ENCODE results near the gene CCKAR.

CCKAR gene

GRCh38 chr4:26441102-26441501, 49.2 kb downstream of the CCKAR start:
- DNase-seq (ENCODE audit: low read depth in 1 of 2, low spot score in 1 of 2), result no peak
- TF ChIP-seq GABPA (IDR thresholded peaks at IDR 0.05; ENCODE audit: low read depth), result no peak
- no peak for TF ChIP-seq SPI1 (IDR thresholded peaks at IDR 0.05; ENCODE audit: borderline replicate concordance, low read depth)
- TF ChIP-seq CTCF (IDR thresholded peaks at IDR 0.05; ENCODE audit: insufficient read depth, low read length), result no peak
- TF ChIP-seq REST (IDR thresholded peaks at IDR 0.05; ENCODE audit: insufficient replicate concordance, low read depth), result no peak
- no peak for TF ChIP-seq POLR2AphosphoS5 (IDR thresholded peaks at IDR 0.05; ENCODE audit: low read depth)
- no peaks in the 10 kb centered on the region for H3K27me3 ChIP-seq (ENCODE audit: insufficient read depth, poor library complexity, severe bottlenecking)

GRCh38 chr4:26434030-26434639, 56.1 kb downstream of the CCKAR start:
- Histone ChIP-seq H3K27ac (replicated peaks) (no peak overlapping the region), H3K27me3 (ENCODE audit: insufficient read depth, poor library complexity, severe bottlenecking) (no peaks in the 10 kb centered on the region), H3K4me3 (replicated peaks; ENCODE audit: insufficient read depth, low read length) (no peak overlapping the region)
- TF ChIP-seq SPI1 (IDR thresholded peaks at IDR 0.05; ENCODE audit: borderline replicate concordance, low read depth) (no peak), GABPA (IDR thresholded peaks at IDR 0.05; ENCODE audit: low read depth) (no peak), CTCF (IDR thresholded peaks at IDR 0.05; ENCODE audit: insufficient read depth, low read length) (no peak), REST (IDR thresholded peaks at IDR 0.05; ENCODE audit: insufficient replicate concordance, low read depth) (no peak), POLR2AphosphoS5 (IDR thresholded peaks at IDR 0.05; ENCODE audit: low read depth) (no peak)
- no peak for DNase-seq (ENCODE audit: low read depth in 1 of 2, low spot score in 1 of 2)

More at GRCh38 chr4:26441102-26441501, 49.2 kb downstream of the CCKAR start:
- H3K4me3 ChIP-seq (replicated peaks; ENCODE audit: insufficient read depth, low read length), result no peak overlapping the region
- H3K27ac ChIP-seq (replicated peaks), result no peak overlapping the region

- no peaks in the 10 kb centered on the region for H3K27me3 ChIP-seq (ENCODE audit: insufficient read depth, poor library complexity, severe bottlenecking)
Observed at GRCh38 chr4:26433556-26433955, 56.7 kb downstream of the CCKAR start.

More at GRCh38 chr4:26433556-26433955, 56.7 kb downstream of the CCKAR start:
- Histone ChIP-seq H3K27ac (replicated peaks) (no peak overlapping the region), H3K4me3 (replicated peaks; ENCODE audit: insufficient read depth, low read length) (no peak overlapping the region)
- TF ChIP-seq POLR2AphosphoS5 (IDR thresholded peaks at IDR 0.05; ENCODE audit: low read depth), result no peak
- no peak for TF ChIP-seq REST (IDR thresholded peaks at IDR 0.05; ENCODE audit: insufficient replicate concordance, low read depth)
- TF ChIP-seq SPI1 (IDR thresholded peaks at IDR 0.05; ENCODE audit: borderline replicate concordance, low read depth), result no peak
- TF ChIP-seq CTCF (IDR thresholded peaks at IDR 0.05; ENCODE audit: insufficient read depth, low read length), result no peak
- no peak for TF ChIP-seq GABPA (IDR thresholded peaks at IDR 0.05; ENCODE audit: low read depth)
- DNase-seq (ENCODE audit: low read depth in 1 of 2, low spot score in 1 of 2), result no peak

Measured in HL-60 (cell line).